OCI-LY3 (cell line): ENCODE data around the gene RAPGEF2.

ENCODE experiments used
- H2AFZ ChIP-seq: fragments of 200-600, 300-600 bp; shearing (Covaris generic); 2 replicates; pipeline ENCODE4 v1.6.0; 2014; ENCODE audit warnings: antibody characterized with exemption, low read depth, low read length
- H3K27ac ChIP-seq: fragments of 200-600, 300-600 bp; sonication (generic); 2 replicates; pipeline ENCODE4 v1.5.1; 2014; ENCODE audit warnings: mild to moderate bottlenecking, low read length, moderate library complexity, mixed read lengths
- H3K27me3 ChIP-seq: fragments of 200-600, 300-600 bp; sonication (generic); 2 replicates; pipeline ENCODE4 v1.6.1; 2014; ENCODE audit warnings: low read depth, low read length, mixed read lengths
- H3K36me3 ChIP-seq: fragments of 200-600, 300-600 bp; sonication (generic); replicated peaks from 2 replicates; pipeline ENCODE3; 2014; ENCODE audit warnings: low read depth, low read length, mixed read lengths
- H3K4me1 ChIP-seq: fragments of 300-600, 200-600 bp; sonication (generic); 2 replicates; pipeline ENCODE4 v1.6.1; 2014; ENCODE audit warnings: low read length, mixed read lengths
- H3K4me2 ChIP-seq: fragments of 200-600, 300-600 bp; sonication (generic); 2 replicates; pipeline ENCODE4 v1.6.1; 2014; ENCODE audit warnings: low read length, mixed read lengths
- H3K4me3 ChIP-seq: fragments of 300-600, 200-600 bp; sonication (generic); 2 replicates; pipeline ENCODE4 v1.5.1; 2014; ENCODE audit warnings: antibody characterized with exemption, mild to moderate bottlenecking, low read length, moderate library complexity
- H3K79me2 ChIP-seq: fragments of 300-600, 200-600 bp; shearing (Covaris generic); 2 replicates; pipeline ENCODE4 v1.6.1; 2014; ENCODE audit warnings: mild to moderate bottlenecking, low read length, mixed read lengths
- H3K9ac ChIP-seq: fragments of 300-600, 200-600 bp; shearing (Covaris generic); 2 replicates; pipeline ENCODE4 v1.6.0; 2014; ENCODE audit warnings: mild to moderate bottlenecking, low read length, moderate library complexity
- H3K9me3 ChIP-seq: fragments of 200-600, 300-600 bp; shearing (Covaris generic); 2 replicates; pipeline ENCODE4 v1.6.1; 2014; ENCODE audit warnings: low read length, mixed read lengths; ENCODE audit not compliant: insufficient read depth
- H4K20me1 ChIP-seq: fragments of 200-600, 300-600 bp; sonication (generic); 2 replicates; pipeline ENCODE4 v1.6.1; 2016; ENCODE audit warnings: low read length, mixed read lengths; ENCODE audit not compliant: insufficient read depth
- CTCF ChIP-seq: fragments of 200-600, 300-600 bp; sonication (generic); IDR thresholded peaks from 2 replicates; pipeline ENCODE4 v1.5.1; 2014; ENCODE audit warnings: antibody characterized with exemption, low read length, low read depth
- EZH2phosphoT487 ChIP-seq: fragments of 200-600 bp; shearing (Covaris generic); IDR thresholded peaks from 2 replicates; pipeline ENCODE4 v1.6.1; 2018; ENCODE audit warnings: antibody characterized with exemption, mixed run types, low read depth

RAPGEF2 gene

GRCh38 chr4:159155119-159155518 is 52.2 kb downstream of the RAPGEF2 start:
- Histone ChIP-seq H3K27ac (no peak overlapping the region), H3K36me3 (no peaks in the 10 kb centered on the region), H3K4me1 (no peaks in the 10 kb centered on the region), H3K4me3 (no peak overlapping the region), H3K4me2 (no peak overlapping the region), H3K9me3 (no peaks in the 10 kb centered on the region), H3K79me2 (no peaks in the 10 kb centered on the region), H3K27me3 (peaks cover 26% of the 10 kb centered on the region), H2AFZ (no peak overlapping the region), H3K9ac (no peak overlapping the region), H4K20me1 (peaks cover 12% of the 10 kb centered on the region; the same call in 1 of the 2 replicates)
- TF ChIP-seq EZH2phosphoT487 (no peak), CTCF (no peak)

GRCh38 chr4:159158083-159158617 is 55.3 kb downstream of the RAPGEF2 start:
- Histone ChIP-seq H4K20me1 (0 out of 2 replicates have a peak, but pooled peaks cover 11% of the 10 kb centered on the region), H2AFZ (no peak overlapping the region), H3K27ac (no peak overlapping the region), H3K4me2 (no peak overlapping the region), H3K9ac (no peak overlapping the region), H3K27me3 (peaks cover 34% of the 10 kb centered on the region), H3K79me2 (no peaks in the 10 kb centered on the region), H3K9me3 (no peaks in the 10 kb centered on the region), H3K36me3 (no peaks in the 10 kb centered on the region), H3K4me1 (no peaks in the 10 kb centered on the region), H3K4me3 (no peak overlapping the region)
- TF ChIP-seq EZH2phosphoT487 (no peak), CTCF (no peak)

GRCh38 chr4:159158985-159159384 is 56.1 kb downstream of the RAPGEF2 start:
- H3K36me3 ChIP-seq, result no peaks in the 10 kb centered on the region
- peaks cover 31% of the 10 kb centered on the region for H3K27me3 ChIP-seq
- H3K79me2 ChIP-seq, result no peaks in the 10 kb centered on the region
- H3K4me1 ChIP-seq, result no peaks in the 10 kb centered on the region
- H3K27ac ChIP-seq, result no peak overlapping the region
- TF ChIP-seq CTCF, result no peak
- no peak for TF ChIP-seq EZH2phosphoT487
- H2AFZ ChIP-seq, result no peak overlapping the region
- no peak overlapping the region for H3K4me3 ChIP-seq
- H3K9me3 ChIP-seq, result no peaks in the 10 kb centered on the region
- 0 out of 2 replicates have a peak, but pooled peaks cover 11% of the 10 kb centered on the region for H4K20me1 ChIP-seq
- H3K4me2 ChIP-seq, result no peak overlapping the region
- H3K9ac ChIP-seq, result no peak overlapping the region

GRCh38 chr4:159159611-159160010 is 56.7 kb downstream of the RAPGEF2 start:
- H3K27me3 ChIP-seq, result peaks cover 26% of the 10 kb centered on the region
- TF ChIP-seq EZH2phosphoT487 (no peak), CTCF (no peak)
- no peak overlapping the region for H3K4me3 ChIP-seq
- 0 out of 2 replicates have a peak, but pooled peaks cover 11% of the 10 kb centered on the region for H4K20me1 ChIP-seq
- H3K79me2 ChIP-seq, result no peaks in the 10 kb centered on the region
- no peak overlapping the region for H3K4me2 ChIP-seq
- no peaks in the 10 kb centered on the region for H3K4me1 ChIP-seq
- no peak overlapping the region for H3K9ac ChIP-seq
- no peaks in the 10 kb centered on the region for H3K9me3 ChIP-seq
- no peaks in the 10 kb centered on the region for H3K36me3 ChIP-seq
- no peak overlapping the region for H2AFZ ChIP-seq
- H3K27ac ChIP-seq, result no peak overlapping the region
